ENCODE data around the gene OLFML1.

GRCh38 chr11:7513234-7514098, 28.2 kb downstream of the OLFML1 start, which contains the start of gene PPFIBP2:
- TF ChIP-seq CTCF (IDR thresholded peaks at IDR 0.05) (peak; percentile 7 to 57 (median 29)), POLR2AphosphoS5 (IDR thresholded peaks at IDR 0.05; ENCODE audit: insufficient read depth in 1 of 2, low read depth in 1 of 2) (peak in 1 of 2 donors; percentile 77), POLR2A (IDR thresholded peaks at IDR 0.05) (peak in 1 of 2 donors; percentile 60)
